Upper lobe of left lung (tissue), 6 donors: ENCODE measurements around the gene CKAP2L. TPM values are rescaled to one million over a fixed set of nuclear protein-coding genes. Genes with fewer than 3 reads are reported as not detected.

Experiments used
- ATAC-seq, 2 donors: fragments of 200-7000 bp; cut with Tn5 transposase; one replicate each; pipeline ENCODE4 v1.9.1; 2022; ENCODE audit warnings: mild to moderate bottlenecking in 2 of 2, moderate library complexity in 2 of 2; ENCODE audit not compliant: low FRiP score in 2 of 2
- DNase-seq, 2 donors: peaks; one replicate each; pipeline ENCODE4 v3.0.0-alpha.2; 2019 to 2020
- H3K27ac ChIP-seq, 4 donors: fragments of 200-600 bp; sonication (generic); one replicate each; pipeline ENCODE4 v1.5.1; 2016 to 2019
- H3K27me3 ChIP-seq, 4 donors: fragments of 200-600 bp; sonication (generic); one replicate each; pipeline ENCODE4 v1.5.1; 2017 to 2019
- H3K36me3 ChIP-seq, 4 donors: fragments of 200-600 bp; sonication (generic); one replicate each; pipeline ENCODE4 v1.5.1; 2016 to 2019
- H3K4me1 ChIP-seq, 4 donors: fragments of 200-600 bp; sonication (generic); one replicate each; pipeline ENCODE4 v1.5.1; 2018 to 2019
- H3K4me3 ChIP-seq, 4 donors: fragments of 200-600 bp; sonication (generic); one replicate each; pipeline ENCODE4 v1.5.1; 2017 to 2019; ENCODE audit warnings: mild to moderate bottlenecking in 2 of 4, moderate library complexity in 1 of 4
- H3K9me3 ChIP-seq, 4 donors: fragments of 200-600 bp; sonication (generic); one replicate each; pipeline ENCODE4 v1.5.1; 2018 to 2019
- EP300 ChIP-seq, 4 donors: sonication (generic); formaldehyde crosslinking; IDR thresholded peaks; one replicate each; pipeline ENCODE4 v1.5.1; 2017; ENCODE audit warnings: antibody characterized with exemption in 4 of 4, control low read depth in 2 of 4
- POLR2A ChIP-seq, 4 donors: fragments of 450-650 bp; IDR thresholded peaks; one replicate each; pipeline ENCODE4 v1.5.1; 2016 to 2017; ENCODE audit warnings: antibody characterized with exemption in 4 of 4, mild to moderate bottlenecking in 2 of 4
- POLR2AphosphoS5 ChIP-seq, 2 donors: sonication (generic); formaldehyde crosslinking; IDR thresholded peaks; one replicate each; pipeline ENCODE4 v1.5.1; 2017; ENCODE audit warnings: antibody characterized with exemption in 2 of 2
- WGBS, 2 donors: methylation state at CpG; one replicate each; pipeline ENCODE4 v1.1.5; 2017 to 2018; 5-methylcytosine and 5-hydroxymethylcytosine counted together
- total RNA-seq, 6 donors: library from RNA; depleted of rRNA in 4 of 6; stranded (reverse); fragments of >200 nt in 4 of 6; gene quantifications; one replicate each; pipeline versions ENCODE4 v1.1.0 to v1.2.1, GENCODE V29; 2016 to 2021
- TF ChIP-seq, protein P1 (sequence below), 6 experiments: fragments of 450-650 bp in 4 of 6; fragments of 200-600 bp in 2 of 6; sonication (generic) in 2 of 6; IDR thresholded peaks; one replicate each; pipeline ENCODE4 v1.5.1; 2016 to 2019; ENCODE audit warnings: antibody characterized with exemption in 6 of 6
- donor health status: DM: no; HTN: no; CAD: no; lungs with moderate emphysema.
- donor health status: DM: no; HTN: yes; CAD: no; lungs with severe emphysema.

CKAP2L gene
- total RNA-seq, 6 donors from 2014 or later, result 0.49 to 2.3 (median 1.7) TPM

DNA sequence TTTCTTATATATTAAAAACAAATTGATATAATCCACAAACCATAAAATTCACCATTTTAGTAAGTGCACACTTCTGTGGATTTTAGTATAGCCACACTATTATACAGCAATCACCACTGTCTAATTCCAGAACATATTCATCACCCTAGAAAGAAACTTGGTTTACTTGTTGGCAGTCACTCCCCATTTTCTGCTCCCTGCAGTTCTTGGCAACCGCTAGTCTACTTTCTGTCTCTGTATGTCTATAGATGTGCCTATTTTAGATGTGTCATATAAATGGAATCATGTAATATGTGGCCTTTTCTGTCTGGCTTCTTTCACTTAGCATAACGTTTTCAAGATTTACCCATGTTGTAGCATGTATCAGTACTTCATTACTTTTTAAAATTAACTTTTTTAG, 5.7 kb downstream of the CKAP2L start:
- ATAC-seq, result no peak
- no peak overlapping the region for H3K4me3 ChIP-seq
- no peaks in the 10 kb centered on the region for H3K36me3 ChIP-seq
- no peak for DNase-seq
- H3K4me1 ChIP-seq, result peaks cover under 1 to 4% (median 2%) of the 10 kb centered on the region in 4 donors
- H3K9me3 ChIP-seq, result no peaks in the 10 kb centered on the region
- 87 to 89% methylated on average over 2 of the region's 2 CpGs for WGBS, 2 donors
- TF ChIP-seq POLR2AphosphoS5 (IDR thresholded peaks at IDR 0.05), result no peak
- TF ChIP-seq POLR2A (IDR thresholded peaks at IDR 0.05), result no peak
- no peak for TF ChIP-seq EP300 (IDR thresholded peaks at IDR 0.05)
- TF ChIP-seq, protein P1, sequence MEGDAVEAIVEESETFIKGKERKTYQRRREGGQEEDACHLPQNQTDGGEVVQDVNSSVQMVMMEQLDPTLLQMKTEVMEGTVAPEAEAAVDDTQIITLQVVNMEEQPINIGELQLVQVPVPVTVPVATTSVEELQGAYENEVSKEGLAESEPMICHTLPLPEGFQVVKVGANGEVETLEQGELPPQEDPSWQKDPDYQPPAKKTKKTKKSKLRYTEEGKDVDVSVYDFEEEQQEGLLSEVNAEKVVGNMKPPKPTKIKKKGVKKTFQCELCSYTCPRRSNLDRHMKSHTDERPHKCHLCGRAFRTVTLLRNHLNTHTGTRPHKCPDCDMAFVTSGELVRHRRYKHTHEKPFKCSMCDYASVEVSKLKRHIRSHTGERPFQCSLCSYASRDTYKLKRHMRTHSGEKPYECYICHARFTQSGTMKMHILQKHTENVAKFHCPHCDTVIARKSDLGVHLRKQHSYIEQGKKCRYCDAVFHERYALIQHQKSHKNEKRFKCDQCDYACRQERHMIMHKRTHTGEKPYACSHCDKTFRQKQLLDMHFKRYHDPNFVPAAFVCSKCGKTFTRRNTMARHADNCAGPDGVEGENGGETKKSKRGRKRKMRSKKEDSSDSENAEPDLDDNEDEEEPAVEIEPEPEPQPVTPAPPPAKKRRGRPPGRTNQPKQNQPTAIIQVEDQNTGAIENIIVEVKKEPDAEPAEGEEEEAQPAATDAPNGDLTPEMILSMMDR (IDR thresholded peaks at IDR 0.05), result no peak
- H3K27me3 ChIP-seq, result no peaks in the 10 kb centered on the region
- no peak overlapping the region for H3K27ac ChIP-seq

GRCh38 chr2:112757265-112757664, 7.1 kb downstream of the CKAP2L start:
- DNase-seq (peak in 1 of 2 donors; percentile 63), ATAC-seq (no peak)
- H3K27ac ChIP-seq, result no peak overlapping the region
- WGBS, 2 donors, result 90 to 92% methylated on average over 3 of the region's 3 CpGs
- H3K4me3 ChIP-seq, result no peak overlapping the region
- no peaks in the 10 kb centered on the region for H3K4me1 ChIP-seq
- H3K9me3 ChIP-seq, result no peaks in the 10 kb centered on the region
- H3K36me3 ChIP-seq, result no peaks in the 10 kb centered on the region
- TF ChIP-seq POLR2A (IDR thresholded peaks at IDR 0.05), result no peak
- TF ChIP-seq EP300 (IDR thresholded peaks at IDR 0.05), result no peak
- TF ChIP-seq, protein P1 (IDR thresholded peaks at IDR 0.05), result no peak
- no peak for TF ChIP-seq POLR2AphosphoS5 (IDR thresholded peaks at IDR 0.05)
- H3K27me3 ChIP-seq, result no peaks in the 10 kb centered on the region

GRCh38 chr2:112756207-112756606, 8.2 kb downstream of the CKAP2L start:
- Histone ChIP-seq H3K27ac (no peak overlapping the region), H3K9me3 (no peaks in the 10 kb centered on the region), H3K27me3 (no peaks in the 10 kb centered on the region), H3K36me3 (no peaks in the 10 kb centered on the region), H3K4me1 (no peaks in the 10 kb centered on the region), H3K4me3 (no peak overlapping the region)
- TF ChIP-seq POLR2AphosphoS5 (IDR thresholded peaks at IDR 0.05) (no peak), EP300 (IDR thresholded peaks at IDR 0.05) (no peak), POLR2A (IDR thresholded peaks at IDR 0.05) (no peak)
- TF ChIP-seq, protein P1 (IDR thresholded peaks at IDR 0.05), result no peak
- ATAC-seq (no peak), DNase-seq (no peak)
- WGBS, 2 donors, result 80 to 99% methylated on average over 3 of the region's 3 CpGs

DNA sequence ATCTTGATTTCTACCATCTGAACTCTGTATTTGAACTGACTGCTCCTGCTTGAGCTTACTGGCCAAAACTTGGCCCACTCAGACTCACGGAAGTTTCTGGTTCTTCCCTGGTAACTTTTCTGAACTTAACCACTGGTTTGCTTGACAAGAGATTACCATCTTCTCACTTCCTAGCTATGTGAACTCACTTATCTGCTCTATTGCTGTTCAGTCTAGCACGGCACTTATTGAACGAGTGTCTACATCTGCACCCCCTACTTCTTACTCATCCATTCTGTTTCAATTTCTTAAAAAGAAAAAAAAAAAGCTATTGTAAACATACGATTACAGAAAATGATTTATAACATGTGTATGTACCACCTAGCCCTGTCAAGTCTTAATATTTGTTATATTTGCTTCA, 9.0 kb downstream of the CKAP2L start:
- H3K36me3 ChIP-seq, result no peaks in the 10 kb centered on the region
- no peaks in the 10 kb centered on the region for H3K4me1 ChIP-seq
- no peaks in the 10 kb centered on the region for H3K27me3 ChIP-seq
- no peak overlapping the region for H3K4me3 ChIP-seq
- peak overlapping the region in 1 of 4 donors; percentile 48 for H3K27ac ChIP-seq
- no peak for DNase-seq
- no peaks in the 10 kb centered on the region for H3K9me3 ChIP-seq
- WGBS, 2 donors, result 85 to 90% methylated on average over 4 of the region's 4 CpGs
- ATAC-seq, result no peak
- no peak for TF ChIP-seq POLR2AphosphoS5 (IDR thresholded peaks at IDR 0.05)
- TF ChIP-seq EP300 (IDR thresholded peaks at IDR 0.05), result no peak
- TF ChIP-seq, protein P1 (IDR thresholded peaks at IDR 0.05), result no peak
- TF ChIP-seq POLR2A (IDR thresholded peaks at IDR 0.05), result no peak

DNA sequence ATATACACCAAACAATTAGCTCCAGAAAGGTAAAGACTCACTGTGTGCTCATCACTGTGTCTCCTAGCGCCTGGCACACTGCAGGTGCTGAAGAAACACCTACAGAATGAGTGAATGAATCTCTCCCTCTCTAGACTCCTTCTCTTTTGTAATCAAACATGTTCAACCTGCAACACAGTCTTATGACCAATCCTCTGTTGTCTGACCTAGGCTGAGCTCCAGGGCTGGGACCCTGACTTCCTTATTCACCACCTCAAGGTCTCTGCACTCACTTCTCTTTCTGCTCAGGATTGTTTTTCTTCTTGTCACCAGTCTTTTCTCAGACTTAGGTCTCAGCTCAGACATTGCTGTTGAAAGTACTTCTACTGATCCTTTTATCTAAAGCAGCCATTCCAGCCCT, 9.8 kb downstream of the CKAP2L start:
- 85 to 100% methylated on average over 1 of the region's 1 CpG for WGBS, 2 donors
- Histone ChIP-seq H3K4me1 (peaks cover 0 to 4% (median 0%) of the 10 kb centered on the region in 4 donors), H3K36me3 (no peaks in the 10 kb centered on the region), H3K4me3 (no peak overlapping the region), H3K9me3 (no peaks in the 10 kb centered on the region), H3K27ac (peak overlapping the region in 1 of 4 donors; percentile 48), H3K27me3 (no peaks in the 10 kb centered on the region)
- peak; percentile 38 to 66 for ATAC-seq
- peak in 1 of 2 donors; percentile 54 for DNase-seq
- TF ChIP-seq, protein P1 (IDR thresholded peaks at IDR 0.05), result no peak
- no peak for TF ChIP-seq POLR2AphosphoS5 (IDR thresholded peaks at IDR 0.05)
- TF ChIP-seq POLR2A (IDR thresholded peaks at IDR 0.05), result no peak
- TF ChIP-seq EP300 (IDR thresholded peaks at IDR 0.05), result no peak
